ENCODE results near the gene CROCC.
A peak's percentile ranks its signal among the peaks of the same experiment; 100 is the strongest.

CROCC gene

GRCh38 chr1:16954579-16954978, 32.8 kb downstream of the CROCC start:
- Mint-ChIP-seq H3K36me3 (ENCODE audit: low read depth) (peaks cover 5% of the 10 kb centered on the region), H3K4me1 (peaks cover 8% of the 10 kb centered on the region), H3K4me3 (no peak overlapping the region), H3K27me3 (ENCODE audit: low read depth, poor library complexity) (no peaks in the 10 kb centered on the region), H3K9me3 (no peaks in the 10 kb centered on the region), H3K27ac (no peak overlapping the region)
- TF ChIP-seq CTCF (IDR thresholded peaks at IDR 0.05): no peak
- DNase-seq: no peak

- no peaks in the 10 kb centered on the region for H3K9me3 Mint-ChIP-seq
- no peak overlapping the region for H3K4me3 Mint-ChIP-seq
- H3K36me3 Mint-ChIP-seq (ENCODE audit: low read depth): peaks cover 5% of the 10 kb centered on the region
- no peak for DNase-seq
- H3K4me1 Mint-ChIP-seq: peaks cover 9% of the 10 kb centered on the region
- H3K27ac Mint-ChIP-seq: no peak overlapping the region
- TF ChIP-seq CTCF (IDR thresholded peaks at IDR 0.05): no peak
- no peaks in the 10 kb centered on the region for H3K27me3 Mint-ChIP-seq (ENCODE audit: low read depth, poor library complexity)
Observed at GRCh38 chr1:16955186-16955585, 33.5 kb downstream of the CROCC start.

- peaks cover 5% of the 10 kb centered on the region for H3K36me3 Mint-ChIP-seq (ENCODE audit: low read depth)
- no peaks in the 10 kb centered on the region for H3K9me3 Mint-ChIP-seq
- no peaks in the 10 kb centered on the region for H3K27me3 Mint-ChIP-seq (ENCODE audit: low read depth, poor library complexity)
- DNase-seq: no peak
- H3K4me1 Mint-ChIP-seq: peaks cover 20% of the 10 kb centered on the region
- no peak overlapping the region for H3K27ac Mint-ChIP-seq
- no peak for TF ChIP-seq CTCF (IDR thresholded peaks at IDR 0.05)
- H3K4me3 Mint-ChIP-seq: no peak overlapping the region
Observed at GRCh38 chr1:16956775-16957174, 35.0 kb downstream of the CROCC start.

- Mint-ChIP-seq H3K4me3 (no peak overlapping the region), H3K27ac (no peak overlapping the region)
- TF ChIP-seq CTCF (IDR thresholded peaks at IDR 0.05): no peak
Observed at GRCh38 chr1:16957731-16958130, 36.0 kb downstream of the CROCC start.

GRCh38 chr1:16958475-16958874, 36.7 kb downstream of the CROCC start:
- no peak overlapping the region for H3K4me3 Mint-ChIP-seq
- peaks cover 5% of the 10 kb centered on the region for H3K36me3 Mint-ChIP-seq (ENCODE audit: low read depth)
- H3K27ac Mint-ChIP-seq: no peak overlapping the region
- no peaks in the 10 kb centered on the region for H3K9me3 Mint-ChIP-seq
- DNase-seq: no peak
- H3K27me3 Mint-ChIP-seq (ENCODE audit: low read depth, poor library complexity): no peaks in the 10 kb centered on the region
- H3K4me1 Mint-ChIP-seq: peaks cover 15% of the 10 kb centered on the region
- no peak for TF ChIP-seq CTCF (IDR thresholded peaks at IDR 0.05)

More at GRCh38 chr1:16957731-16958130, 36.0 kb downstream of the CROCC start:
- H3K4me1 Mint-ChIP-seq: peaks cover 18% of the 10 kb centered on the region
- no peaks in the 10 kb centered on the region for H3K9me3 Mint-ChIP-seq
- no peak for DNase-seq
- no peaks in the 10 kb centered on the region for H3K27me3 Mint-ChIP-seq (ENCODE audit: low read depth, poor library complexity)
- peaks cover 5% of the 10 kb centered on the region for H3K36me3 Mint-ChIP-seq (ENCODE audit: low read depth)

GRCh38 chr1:16960560-16961296, 39.0 kb downstream of the CROCC start:
- DNase-seq: peak; percentile 93
- Mint-ChIP-seq H3K27ac (no peak overlapping the region), H3K4me1 (peaks cover 23% of the 10 kb centered on the region), H3K4me3 (peak overlapping the region; percentile 79), H3K36me3 (ENCODE audit: low read depth) (peaks cover 13% of the 10 kb centered on the region), H3K27me3 (ENCODE audit: low read depth, poor library complexity) (no peaks in the 10 kb centered on the region), H3K9me3 (no peaks in the 10 kb centered on the region)
- peak; percentile 63 for TF ChIP-seq CTCF (IDR thresholded peaks at IDR 0.05)
